GM12891 (cell line): ENCODE measurements around the gene FAM228A.
A peak's percentile ranks its signal among the peaks of the same experiment; 100 is the strongest.

ENCODE experiments used
- DNase-seq: peaks from one replicate; pipeline ENCODE4 v3.0.0; 2011; ENCODE audit warnings: low spot score; ENCODE audit not compliant: insufficient read length
- FAIRE-seq: peaks from 2 replicates; lab custom pipeline; 2011; peaks lifted over from hg19 to GRCh38; lab: Jason Lieb, UNC
- PAX5 ChIP-seq: IDR thresholded peaks from 2 replicates; pipeline ENCODE4 v1.6.1; 2011; ENCODE audit warnings: low read length, moderate library complexity, mild to moderate bottlenecking; ENCODE audit not compliant: insufficient read depth, severe bottlenecking
- POLR2A ChIP-seq: IDR thresholded peaks from 2 replicates; pipeline ENCODE4 v1.6.1; 2011; ENCODE audit warnings: low read depth, low read length, control low read depth
- POLR2AphosphoS5 ChIP-seq: IDR thresholded peaks from 2 replicates; pipeline ENCODE4 v1.6.1; 2011; ENCODE audit warnings: low read depth, low read length, control low read depth
- POU2F2 ChIP-seq: IDR thresholded peaks from 2 replicates; pipeline ENCODE4 v1.6.1; 2011; ENCODE audit warnings: low read depth, mild to moderate bottlenecking, control low read depth, low read length, moderate library complexity
- SPI1 ChIP-seq: IDR thresholded peaks from 2 replicates; pipeline ENCODE4 v1.6.1; 2011; ENCODE audit warnings: low read depth, low read length, control low read depth
- TAF1 ChIP-seq: IDR thresholded peaks from 2 replicates; pipeline ENCODE4 v1.6.1; 2011; ENCODE audit warnings: low read depth, low read length, control low read depth

FAM228A gene

GRCh38 chr2:24205131-24205530 is 30.3 kb downstream of the FAM228A start:
- FAIRE-seq = no peak
- TF ChIP-seq POU2F2 = no peak
- no peak for TF ChIP-seq TAF1
- no peak for TF ChIP-seq SPI1
- TF ChIP-seq POLR2AphosphoS5 = no peak
- TF ChIP-seq PAX5 = no peak
- TF ChIP-seq POLR2A = no peak

GRCh38 chr2:24206242-24206641 is 31.4 kb downstream of the FAM228A start:
- TF ChIP-seq POLR2AphosphoS5 (no peak), POU2F2 (no peak), SPI1 (no peak), POLR2A (no peak), TAF1 (no peak), PAX5 (no peak)
- FAIRE-seq (no peak), DNase-seq (no peak)

More at GRCh38 chr2:24205131-24205530, 30.3 kb downstream of the FAM228A start:
- no peak for DNase-seq

GRCh38 chr2:24206714-24207113 is 31.9 kb downstream of the FAM228A start:
- DNase-seq (no peak), FAIRE-seq (no peak)
- TF ChIP-seq PAX5 (no peak), SPI1 (no peak), POLR2A (no peak), POLR2AphosphoS5 (no peak), POU2F2 (no peak), TAF1 (no peak)

- no peak for DNase-seq
- FAIRE-seq = no peak
- no peak for TF ChIP-seq TAF1
- TF ChIP-seq POU2F2 = no peak
- no peak for TF ChIP-seq PAX5
Measured at GRCh38 chr2:24207359-24207758, 32.5 kb downstream of the FAM228A start.

GRCh38 chr2:24208490-24208889 is 33.6 kb downstream of the FAM228A start:
- FAIRE-seq = no peak
- no peak for DNase-seq
- TF ChIP-seq POLR2A (no peak), POLR2AphosphoS5 (no peak), SPI1 (no peak), TAF1 (no peak), POU2F2 (no peak), PAX5 (no peak)

- TF ChIP-seq TAF1 (no peak), POLR2A (no peak), PAX5 (no peak), POLR2AphosphoS5 (no peak)
- DNase-seq (no peak), FAIRE-seq (no peak)
Measured at GRCh38 chr2:24209389-24210105, 34.7 kb downstream of the FAM228A start.

GRCh38 chr2:24210106-24210455 is 35.2 kb downstream of the FAM228A start:
- TF ChIP-seq SPI1 = no peak
- TF ChIP-seq POLR2A = no peak
- no peak for TF ChIP-seq POLR2AphosphoS5
- TF ChIP-seq POU2F2 = no peak
- TF ChIP-seq PAX5 = no peak
- TF ChIP-seq TAF1 = no peak
- FAIRE-seq (no peak), DNase-seq (no peak)

- DNase-seq (no peak), FAIRE-seq (no peak)
- no peak for TF ChIP-seq POLR2A
- TF ChIP-seq POLR2AphosphoS5 = no peak
- TF ChIP-seq TAF1 = no peak
- TF ChIP-seq PAX5 = no peak
- no peak for TF ChIP-seq POU2F2
- no peak for TF ChIP-seq SPI1
Measured at GRCh38 chr2:24210723-24211122, 35.9 kb downstream of the FAM228A start.

GRCh38 chr2:24211408-24211807 is 36.6 kb downstream of the FAM228A start:
- DNase-seq (no peak), FAIRE-seq (no peak)
- TF ChIP-seq PAX5 (no peak), POLR2AphosphoS5 (no peak), TAF1 (no peak), POLR2A (no peak), SPI1 (no peak), POU2F2 (no peak)

- TF ChIP-seq PAX5 (no peak), SPI1 (peak; percentile 45; the same call in 1 of the 2 replicates), POLR2AphosphoS5 (no peak), POLR2A (no peak)
- peak; percentile 79 for FAIRE-seq
- peak; percentile 52 for DNase-seq
Measured at GRCh38 chr2:24214880-24215279, 40.0 kb downstream of the FAM228A start.
